ENCODE results near the gene VRK2. TPM values are rescaled to one million over a fixed set of nuclear protein-coding genes. Genes with fewer than 3 reads are reported as not detected.

VRK2 gene
- total RNA-seq, 1 experiment from 2014 or later: 20.1 TPM

DNA sequence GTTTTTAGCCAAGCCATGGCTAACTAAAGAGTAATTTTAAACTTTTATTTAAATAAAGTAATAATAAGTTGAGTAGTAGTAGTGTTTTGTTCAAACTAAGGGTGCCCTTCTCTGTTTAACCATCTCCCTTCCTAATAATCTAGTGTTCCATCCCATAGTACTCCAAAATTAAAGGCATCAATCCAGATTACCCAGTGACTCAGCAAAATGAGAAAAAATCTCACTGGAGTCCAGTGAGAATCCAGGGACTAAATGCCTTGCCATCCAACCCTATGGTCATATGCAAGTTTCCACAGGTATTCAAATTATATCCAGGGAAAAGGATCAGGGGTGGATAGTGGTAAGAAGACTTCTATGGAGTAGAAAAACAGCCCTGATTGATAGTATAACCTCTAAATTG is 19.6 kb upstream of the VRK2 start:
- no peaks in the 10 kb centered on the region for H3K9me3 Mint-ChIP-seq
- ChIA-PET CTCF (no interaction called here), POLR2A (no interaction called here)
- H3K27ac Mint-ChIP-seq: no peak overlapping the region
- no peaks in the 10 kb centered on the region for H3K36me3 Mint-ChIP-seq
- no peak for TF ChIP-seq ATF1 (CRISPR knock-in tag; IDR thresholded peaks at IDR 0.05)
- no peak for TF ChIP-seq ZBTB21 (CRISPR knock-in tag; IDR thresholded peaks at IDR 0.05; ENCODE audit: borderline replicate concordance)
- TF ChIP-seq FOXJ3 (CRISPR knock-in tag; IDR thresholded peaks at IDR 0.05; ENCODE audit: borderline replicate concordance): no peak
- no peak for TF ChIP-seq ZNF317 (CRISPR knock-in tag; IDR thresholded peaks at IDR 0.05; ENCODE audit: borderline replicate concordance, low read depth)
- no peaks in the 10 kb centered on the region for H3K4me1 Mint-ChIP-seq
- DNase-seq (ENCODE audit: low spot score): no peak
- no peaks in the 10 kb centered on the region for H3K27me3 Mint-ChIP-seq (ENCODE audit: low read depth)
- no peak for ATAC-seq
- H3K4me3 Mint-ChIP-seq: no peak overlapping the region

- Mint-ChIP-seq H3K27me3 (ENCODE audit: low read depth) (no peaks in the 10 kb centered on the region), H3K4me1 (no peaks in the 10 kb centered on the region), H3K27ac (no peak overlapping the region), H3K9me3 (no peaks in the 10 kb centered on the region), H3K36me3 (no peaks in the 10 kb centered on the region), H3K4me3 (no peak overlapping the region)
- ChIA-PET CTCF (no interaction called here), POLR2A (no interaction called here)
- no peak for DNase-seq (ENCODE audit: low spot score)
- no peak for TF ChIP-seq USF1 (CRISPR knock-in tag; IDR thresholded peaks at IDR 0.05)
- TF ChIP-seq HMGA2 (CRISPR knock-in tag; IDR thresholded peaks at IDR 0.05): no peak
- no peak for TF ChIP-seq TP53 (CRISPR knock-in tag; IDR thresholded peaks at IDR 0.05)
- TF ChIP-seq, protein P1, sequence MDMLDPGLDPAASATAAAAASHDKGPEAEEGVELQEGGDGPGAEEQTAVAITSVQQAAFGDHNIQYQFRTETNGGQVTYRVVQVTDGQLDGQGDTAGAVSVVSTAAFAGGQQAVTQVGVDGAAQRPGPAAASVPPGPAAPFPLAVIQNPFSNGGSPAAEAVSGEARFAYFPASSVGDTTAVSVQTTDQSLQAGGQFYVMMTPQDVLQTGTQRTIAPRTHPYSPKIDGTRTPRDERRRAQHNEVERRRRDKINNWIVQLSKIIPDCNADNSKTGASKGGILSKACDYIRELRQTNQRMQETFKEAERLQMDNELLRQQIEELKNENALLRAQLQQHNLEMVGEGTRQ (CRISPR knock-in tag; IDR thresholded peaks at IDR 0.05): no peak
- TF ChIP-seq, protein P2, sequence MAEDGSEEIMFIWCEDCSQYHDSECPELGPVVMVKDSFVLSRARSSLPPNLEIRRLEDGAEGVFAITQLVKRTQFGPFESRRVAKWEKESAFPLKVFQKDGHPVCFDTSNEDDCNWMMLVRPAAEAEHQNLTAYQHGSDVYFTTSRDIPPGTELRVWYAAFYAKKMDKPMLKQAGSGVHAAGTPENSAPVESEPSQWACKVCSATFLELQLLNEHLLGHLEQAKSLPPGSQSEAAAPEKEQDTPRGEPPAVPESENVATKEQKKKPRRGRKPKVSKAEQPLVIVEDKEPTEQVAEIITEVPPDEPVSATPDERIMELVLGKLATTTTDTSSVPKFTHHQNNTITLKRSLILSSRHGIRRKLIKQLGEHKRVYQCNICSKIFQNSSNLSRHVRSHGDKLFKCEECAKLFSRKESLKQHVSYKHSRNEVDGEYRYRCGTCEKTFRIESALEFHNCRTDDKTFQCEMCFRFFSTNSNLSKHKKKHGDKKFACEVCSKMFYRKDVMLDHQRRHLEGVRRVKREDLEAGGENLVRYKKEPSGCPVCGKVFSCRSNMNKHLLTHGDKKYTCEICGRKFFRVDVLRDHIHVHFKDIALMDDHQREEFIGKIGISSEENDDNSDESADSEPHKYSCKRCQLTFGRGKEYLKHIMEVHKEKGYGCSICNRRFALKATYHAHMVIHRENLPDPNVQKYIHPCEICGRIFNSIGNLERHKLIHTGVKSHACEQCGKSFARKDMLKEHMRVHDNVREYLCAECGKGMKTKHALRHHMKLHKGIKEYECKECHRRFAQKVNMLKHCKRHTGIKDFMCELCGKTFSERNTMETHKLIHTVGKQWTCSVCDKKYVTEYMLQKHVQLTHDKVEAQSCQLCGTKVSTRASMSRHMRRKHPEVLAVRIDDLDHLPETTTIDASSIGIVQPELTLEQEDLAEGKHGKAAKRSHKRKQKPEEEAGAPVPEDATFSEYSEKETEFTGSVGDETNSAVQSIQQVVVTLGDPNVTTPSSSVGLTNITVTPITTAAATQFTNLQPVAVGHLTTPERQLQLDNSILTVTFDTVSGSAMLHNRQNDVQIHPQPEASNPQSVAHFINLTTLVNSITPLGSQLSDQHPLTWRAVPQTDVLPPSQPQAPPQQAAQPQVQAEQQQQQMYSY (CRISPR knock-in tag; IDR thresholded peaks at IDR 0.05): no peak
- no peak for TF ChIP-seq ZNF416 (CRISPR knock-in tag; IDR thresholded peaks at IDR 0.05)
- no peak for TF ChIP-seq MLX (CRISPR knock-in tag; IDR thresholded peaks at IDR 0.05)
- TF ChIP-seq ZNF423 (CRISPR knock-in tag; IDR thresholded peaks at IDR 0.05): no peak
- no peak for TF ChIP-seq RORB (CRISPR knock-in tag; IDR thresholded peaks at IDR 0.05)
- no peak for TF ChIP-seq ZNF396 (CRISPR knock-in tag; IDR thresholded peaks at IDR 0.05; ENCODE audit: borderline replicate concordance)
- no peak for TF ChIP-seq MXD4 (CRISPR knock-in tag; IDR thresholded peaks at IDR 0.05; ENCODE audit: borderline replicate concordance)
- TF ChIP-seq ELF4 (CRISPR knock-in tag; IDR thresholded peaks at IDR 0.05; ENCODE audit: low read depth): no peak
- TF ChIP-seq, protein P3, sequence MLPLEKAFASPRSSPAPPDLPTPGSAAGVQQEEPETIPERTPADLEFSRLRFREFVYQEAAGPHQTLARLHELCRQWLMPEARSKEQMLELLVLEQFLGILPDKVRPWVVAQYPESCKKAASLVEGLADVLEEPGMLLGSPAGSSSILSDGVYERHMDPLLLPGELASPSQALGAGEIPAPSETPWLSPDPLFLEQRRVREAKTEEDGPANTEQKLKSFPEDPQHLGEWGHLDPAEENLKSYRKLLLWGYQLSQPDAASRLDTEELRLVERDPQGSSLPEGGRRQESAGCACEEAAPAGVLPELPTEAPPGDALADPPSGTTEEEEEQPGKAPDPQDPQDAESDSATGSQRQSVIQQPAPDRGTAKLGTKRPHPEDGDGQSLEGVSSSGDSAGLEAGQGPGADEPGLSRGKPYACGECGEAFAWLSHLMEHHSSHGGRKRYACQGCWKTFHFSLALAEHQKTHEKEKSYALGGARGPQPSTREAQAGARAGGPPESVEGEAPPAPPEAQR (CRISPR knock-in tag; IDR thresholded peaks at IDR 0.05): no peak
- no peak for TF ChIP-seq ZNF317 (CRISPR knock-in tag; IDR thresholded peaks at IDR 0.05; ENCODE audit: borderline replicate concordance, low read depth)
- no peak for TF ChIP-seq AR (CRISPR knock-in tag; IDR thresholded peaks at IDR 0.05)
- no peak for TF ChIP-seq SP1 (CRISPR knock-in tag; conservative IDR thresholded peaks at IDR 0.05)
- no peak for ATAC-seq
Observed at GRCh38 chr2:58030771-58031170, 15.8 kb upstream of the VRK2 start.
